HEK293 (cell line): ENCODE data around the gene TYROBP.
"Not testable (repeated sequence)": the region's sequence is repeated elsewhere in the genome, so short reads cannot be mapped to it uniquely, and the experiment has no call there.

Experiments used
- GLI2 ChIP-seq: fragments of 450-650 bp; formaldehyde crosslinking; IDR thresholded peaks from 2 replicates; pipeline ENCODE4; 2017; ENCODE audit warnings: missing biosample characterization, missing genetic modification characterization, low read depth, borderline replicate concordance
- PATZ1 ChIP-seq: fragments of 450-650 bp; formaldehyde crosslinking; IDR thresholded peaks from 2 replicates; pipeline ENCODE4 v1.5.1; 2016; ENCODE audit warnings: missing biosample characterization, missing genetic modification characterization
- ZNF112 ChIP-seq: fragments of 450-650 bp; formaldehyde crosslinking; IDR thresholded peaks from 2 replicates; pipeline ENCODE4 v1.5.0; 2017; ENCODE audit warnings: missing biosample characterization, missing genetic modification characterization
- ZNF302 ChIP-seq: fragments of 450-650 bp; formaldehyde crosslinking; IDR thresholded peaks from 2 replicates; pipeline ENCODE4 v1.5.1; 2016; ENCODE audit warnings: missing biosample characterization, missing genetic modification characterization, low read depth
- ZNF311 ChIP-seq: fragments of 450-650 bp; formaldehyde crosslinking; IDR thresholded peaks from 2 replicates; pipeline ENCODE4 v1.5.1; 2017; ENCODE audit warnings: missing biosample characterization, missing genetic modification characterization, borderline replicate concordance
- ZNF792 ChIP-seq: fragments of 450-650 bp; formaldehyde crosslinking; IDR thresholded peaks from 2 replicates; pipeline ENCODE4 v1.5.1; 2016; ENCODE audit warnings: missing biosample characterization, missing genetic modification characterization

GRCh38 chr19:35957411-35957810, 49.3 kb upstream of the TYROBP start:
- TF ChIP-seq GLI2 (tag by site-specific recombination); PATZ1; ZNF311 (tag by site-specific recombination); ZNF302 (tag by site-specific recombination); ZNF792 (tag by site-specific recombination): not testable (repeated sequence)
- 0 out of 2 replicates have a peak, but pooled peaks have one; percentile 20 for TF ChIP-seq ZNF112 (tag by site-specific recombination)
